Ishikawa (cell line): ENCODE measurements around the gene ZNF441.

ENCODE experiments used
- CEBPB ChIP-seq: IDR thresholded peaks from 2 replicates; pipeline ENCODE4 v1.6.1; 2012
- CREB1 ChIP-seq: IDR thresholded peaks from 2 replicates; pipeline ENCODE4 v1.6.1; 2012; ENCODE audit warnings: low read depth
- EGR1 ChIP-seq: IDR thresholded peaks from 2 replicates; pipeline ENCODE4 v1.6.1; 2012
- EP300 ChIP-seq: IDR thresholded peaks from 2 replicates; pipeline ENCODE4 v1.6.1; 2012; ENCODE audit warnings: borderline replicate concordance
- NFIC ChIP-seq: IDR thresholded peaks from 2 replicates; pipeline ENCODE4 v1.6.1; 2012
- RAD21 ChIP-seq: IDR thresholded peaks from 2 replicates; pipeline ENCODE4 v1.6.1; 2012; ENCODE audit warnings: low read depth
- TAF1 ChIP-seq: IDR thresholded peaks from 2 replicates; pipeline ENCODE4 v1.6.1; 2012; ENCODE audit warnings: low read depth, mild to moderate bottlenecking
- TCF12 ChIP-seq: IDR thresholded peaks from 2 replicates; pipeline ENCODE4 v1.6.1; 2012; ENCODE audit warnings: low read depth
- YY1 ChIP-seq: IDR thresholded peaks from 2 replicates; pipeline ENCODE4 v1.6.1; 2012; ENCODE audit warnings: low read depth
- ZBTB7A ChIP-seq: IDR thresholded peaks from 2 replicates; pipeline ENCODE4 v1.6.1; 2012; ENCODE audit warnings: low read depth
- TF ChIP-seq, protein P1 (sequence below): IDR thresholded peaks from 2 replicates; pipeline ENCODE4 v1.6.1; 2012
- TF ChIP-seq, protein P2 (sequence below): IDR thresholded peaks from 2 replicates; pipeline ENCODE4 v1.6.1; 2012
- TF ChIP-seq, protein P3 (sequence below): IDR thresholded peaks from 2 replicates; pipeline ENCODE4 v1.6.1; 2012; ENCODE audit warnings: low read depth, mild to moderate bottlenecking

DNA sequence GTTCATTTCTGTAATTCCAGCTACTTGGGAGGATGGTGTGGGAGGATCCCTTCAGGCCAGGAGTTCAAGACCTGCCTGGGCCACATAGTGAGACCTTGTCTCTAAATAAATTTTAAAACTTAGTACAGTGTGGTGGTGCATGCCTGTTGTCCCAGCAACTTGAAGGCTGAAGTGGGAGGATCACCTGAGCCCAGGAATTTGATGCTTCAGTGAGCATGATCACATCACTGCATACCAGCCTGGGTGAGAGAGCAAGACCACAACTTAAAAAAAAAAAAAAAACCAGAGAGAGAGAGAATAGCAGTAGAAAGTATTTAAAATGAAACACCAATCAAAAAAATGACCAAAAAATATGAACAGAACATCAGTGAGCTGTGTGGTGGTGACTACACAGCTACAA, 20.9 kb upstream of the ZNF441 start:
- TF ChIP-seq, protein P1, sequence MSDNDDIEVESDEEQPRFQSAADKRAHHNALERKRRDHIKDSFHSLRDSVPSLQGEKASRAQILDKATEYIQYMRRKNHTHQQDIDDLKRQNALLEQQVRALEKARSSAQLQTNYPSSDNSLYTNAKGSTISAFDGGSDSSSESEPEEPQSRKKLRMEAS = 0 out of 2 replicates have a peak, but pooled peaks have one; percentile 17
- TF ChIP-seq TCF12 (no peak), CREB1 (no peak), RAD21 (no peak), TAF1 (no peak), CEBPB (no peak), EP300 (no peak), YY1 (no peak), ZBTB7A (no peak), EGR1 (no peak), NFIC (no peak)
- TF ChIP-seq, protein P2, sequence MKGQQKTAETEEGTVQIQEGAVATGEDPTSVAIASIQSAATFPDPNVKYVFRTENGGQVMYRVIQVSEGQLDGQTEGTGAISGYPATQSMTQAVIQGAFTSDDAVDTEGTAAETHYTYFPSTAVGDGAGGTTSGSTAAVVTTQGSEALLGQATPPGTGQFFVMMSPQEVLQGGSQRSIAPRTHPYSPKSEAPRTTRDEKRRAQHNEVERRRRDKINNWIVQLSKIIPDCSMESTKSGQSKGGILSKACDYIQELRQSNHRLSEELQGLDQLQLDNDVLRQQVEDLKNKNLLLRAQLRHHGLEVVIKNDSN = peak; percentile 32; the same call in 1 of the 2 replicates
- TF ChIP-seq, protein P3, sequence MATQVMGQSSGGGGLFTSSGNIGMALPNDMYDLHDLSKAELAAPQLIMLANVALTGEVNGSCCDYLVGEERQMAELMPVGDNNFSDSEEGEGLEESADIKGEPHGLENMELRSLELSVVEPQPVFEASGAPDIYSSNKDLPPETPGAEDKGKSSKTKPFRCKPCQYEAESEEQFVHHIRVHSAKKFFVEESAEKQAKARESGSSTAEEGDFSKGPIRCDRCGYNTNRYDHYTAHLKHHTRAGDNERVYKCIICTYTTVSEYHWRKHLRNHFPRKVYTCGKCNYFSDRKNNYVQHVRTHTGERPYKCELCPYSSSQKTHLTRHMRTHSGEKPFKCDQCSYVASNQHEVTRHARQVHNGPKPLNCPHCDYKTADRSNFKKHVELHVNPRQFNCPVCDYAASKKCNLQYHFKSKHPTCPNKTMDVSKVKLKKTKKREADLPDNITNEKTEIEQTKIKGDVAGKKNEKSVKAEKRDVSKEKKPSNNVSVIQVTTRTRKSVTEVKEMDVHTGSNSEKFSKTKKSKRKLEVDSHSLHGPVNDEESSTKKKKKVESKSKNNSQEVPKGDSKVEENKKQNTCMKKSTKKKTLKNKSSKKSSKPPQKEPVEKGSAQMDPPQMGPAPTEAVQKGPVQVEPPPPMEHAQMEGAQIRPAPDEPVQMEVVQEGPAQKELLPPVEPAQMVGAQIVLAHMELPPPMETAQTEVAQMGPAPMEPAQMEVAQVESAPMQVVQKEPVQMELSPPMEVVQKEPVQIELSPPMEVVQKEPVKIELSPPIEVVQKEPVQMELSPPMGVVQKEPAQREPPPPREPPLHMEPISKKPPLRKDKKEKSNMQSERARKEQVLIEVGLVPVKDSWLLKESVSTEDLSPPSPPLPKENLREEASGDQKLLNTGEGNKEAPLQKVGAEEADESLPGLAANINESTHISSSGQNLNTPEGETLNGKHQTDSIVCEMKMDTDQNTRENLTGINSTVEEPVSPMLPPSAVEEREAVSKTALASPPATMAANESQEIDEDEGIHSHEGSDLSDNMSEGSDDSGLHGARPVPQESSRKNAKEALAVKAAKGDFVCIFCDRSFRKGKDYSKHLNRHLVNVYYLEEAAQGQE = no peak
